HuH-7.5 (cell line): ENCODE results near the gene CST1.
"Not testable (repeated sequence)": the region's sequence is repeated elsewhere in the genome, so short reads cannot be mapped to it uniquely, and the experiment has no call there.

Experiments used
- DNase-seq: peaks from one replicate; pipeline ENCODE4 v3.0.0; 2011; ENCODE audit warnings: low spot score

CST1 gene

GRCh38 chr20:23750786-23751185, at the start of gene CST1:
Gene CST1 (minus strand): TSS chr20:23750935. CDS start chr20:23750866, 69 bp downstream.
- DNase-seq = not testable (repeated sequence)

- not testable (repeated sequence) for DNase-seq
Measured at GRCh38 chr20:23799216-23799847, 48.6 kb upstream of the CST1 start.

GRCh38 chr20:23795526-23795925, 44.8 kb upstream of the CST1 start:
- no peak for DNase-seq

- DNase-seq = no peak
Measured at GRCh38 chr20:23794841-23795240, 44.1 kb upstream of the CST1 start.

- DNase-seq = no peak
Measured at GRCh38 chr20:23794065-23794464, 43.3 kb upstream of the CST1 start.

GRCh38 chr20:23783447-23783846, 32.7 kb upstream of the CST1 start:
- no peak for DNase-seq

- peak; percentile 27 for DNase-seq
Measured at GRCh38 chr20:23782366-23782983, 31.7 kb upstream of the CST1 start.

- not testable (repeated sequence) for DNase-seq
Measured at GRCh38 chr20:23778676-23779075, 27.9 kb upstream of the CST1 start.

- not testable (repeated sequence) for DNase-seq
Measured at GRCh38 chr20:23777380-23777779, 26.6 kb upstream of the CST1 start.

- DNase-seq = no peak
Measured at GRCh38 chr20:23776067-23776771, 25.5 kb upstream of the CST1 start.

- no peak for DNase-seq
Measured at GRCh38 chr20:23774081-23774480, 23.3 kb upstream of the CST1 start.

GRCh38 chr20:23773579-23773978, 22.8 kb upstream of the CST1 start:
- no peak for DNase-seq

GRCh38 chr20:23773127-23773526, 22.4 kb upstream of the CST1 start:
- no peak for DNase-seq

GRCh38 chr20:23772074-23772473, 21.3 kb upstream of the CST1 start:
- no peak for DNase-seq

GRCh38 chr20:23770384-23770783, 19.6 kb upstream of the CST1 start:
- no peak for DNase-seq

- not testable (repeated sequence) for DNase-seq
Measured at GRCh38 chr20:23768520-23768919, 17.8 kb upstream of the CST1 start.

- DNase-seq = no peak
Measured at GRCh38 chr20:23766531-23766930, 15.8 kb upstream of the CST1 start.

GRCh38 chr20:23765578-23765977, 14.8 kb upstream of the CST1 start:
- no peak for DNase-seq

GRCh38 chr20:23764630-23765029, 13.9 kb upstream of the CST1 start:
- DNase-seq = not testable (repeated sequence)

GRCh38 chr20:23763345-23763744, 12.6 kb upstream of the CST1 start:
- DNase-seq = no peak

GRCh38 chr20:23759306-23759940, 8.7 kb upstream of the CST1 start:
- DNase-seq = no peak

GRCh38 chr20:23756792-23757191, 6.1 kb upstream of the CST1 start:
- not testable (repeated sequence) for DNase-seq

GRCh38 chr20:23755131-23755611, 4.4 kb upstream of the CST1 start:
- DNase-seq = not testable (repeated sequence)
